ENCODE results near the gene PRKAR2B. TPM values are rescaled to one million over a fixed set of nuclear protein-coding genes. Genes with fewer than 3 reads are reported as not detected.

The PRKAR2B gene
- total and polyA plus RNA-seq, 2 experiments from 2014 or later, result 48.8 to 50.6 TPM

- TF ChIP-seq ZNF462 (CRISPR knock-in tag; IDR thresholded peaks at IDR 0.05), result no peak
Measured at GRCh38 chr7:107034553-107034952, 10.0 kb upstream of the PRKAR2B start (continued).

- no peak for DNase-seq (ENCODE audit: low spot score)
- H3K4me2 ChIP-seq, result no peak overlapping the region
- H2AFZ ChIP-seq, result no peak overlapping the region
- H3K4me1 ChIP-seq (ENCODE audit: insufficient read depth), result no peaks in the 10 kb centered on the region
- no peaks in the 10 kb centered on the region for H3K79me2 ChIP-seq (replicated peaks; ENCODE audit: insufficient read depth)
- H3K27ac ChIP-seq (ENCODE audit: low read depth), result no peak overlapping the region
- H3F3A ChIP-seq (replicated peaks; ENCODE audit: low read depth), result no peaks in the 10 kb centered on the region
- no peaks in the 10 kb centered on the region for H3K4me1 Mint-ChIP-seq
- H3K9me3 Mint-ChIP-seq, result peaks cover 2% of the 10 kb centered on the region; the same call in 1 of the 3 replicates
- H3K27ac Mint-ChIP-seq, result no peak overlapping the region
- 0 out of 2 replicates have a peak, but pooled peaks cover 3% of the 10 kb centered on the region for H3K36me3 ChIP-seq (ENCODE audit: insufficient read depth)
- H3K9me2 ChIP-seq (ENCODE audit: insufficient read depth), result no peaks in the 10 kb centered on the region; the same call in 1 of the 2 replicates
- TF ChIP-seq ETS1 (IDR thresholded peaks at IDR 0.05) (no peak), POLR2AphosphoS5 (IDR thresholded peaks at IDR 0.05; ENCODE audit: low read depth) (no peak), ZNF331 (CRISPR knock-in tag; IDR thresholded peaks at IDR 0.05; ENCODE audit: low read depth) (no peak), EZH2 (IDR thresholded peaks at IDR 0.05; ENCODE audit: low read depth, unreplicated experiment) (no peak), JUNB (IDR thresholded peaks at IDR 0.05; ENCODE audit: unreplicated experiment) (no peak), NANOG (IDR thresholded peaks at IDR 0.05; ENCODE audit: borderline replicate concordance) (no peak)
- TF ChIP-seq, protein P1, sequence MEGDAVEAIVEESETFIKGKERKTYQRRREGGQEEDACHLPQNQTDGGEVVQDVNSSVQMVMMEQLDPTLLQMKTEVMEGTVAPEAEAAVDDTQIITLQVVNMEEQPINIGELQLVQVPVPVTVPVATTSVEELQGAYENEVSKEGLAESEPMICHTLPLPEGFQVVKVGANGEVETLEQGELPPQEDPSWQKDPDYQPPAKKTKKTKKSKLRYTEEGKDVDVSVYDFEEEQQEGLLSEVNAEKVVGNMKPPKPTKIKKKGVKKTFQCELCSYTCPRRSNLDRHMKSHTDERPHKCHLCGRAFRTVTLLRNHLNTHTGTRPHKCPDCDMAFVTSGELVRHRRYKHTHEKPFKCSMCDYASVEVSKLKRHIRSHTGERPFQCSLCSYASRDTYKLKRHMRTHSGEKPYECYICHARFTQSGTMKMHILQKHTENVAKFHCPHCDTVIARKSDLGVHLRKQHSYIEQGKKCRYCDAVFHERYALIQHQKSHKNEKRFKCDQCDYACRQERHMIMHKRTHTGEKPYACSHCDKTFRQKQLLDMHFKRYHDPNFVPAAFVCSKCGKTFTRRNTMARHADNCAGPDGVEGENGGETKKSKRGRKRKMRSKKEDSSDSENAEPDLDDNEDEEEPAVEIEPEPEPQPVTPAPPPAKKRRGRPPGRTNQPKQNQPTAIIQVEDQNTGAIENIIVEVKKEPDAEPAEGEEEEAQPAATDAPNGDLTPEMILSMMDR (conservative IDR thresholded peaks at IDR 0.05; ENCODE audit: low read depth in 2 of 2), result no peak
- TF ChIP-seq, protein P2, sequence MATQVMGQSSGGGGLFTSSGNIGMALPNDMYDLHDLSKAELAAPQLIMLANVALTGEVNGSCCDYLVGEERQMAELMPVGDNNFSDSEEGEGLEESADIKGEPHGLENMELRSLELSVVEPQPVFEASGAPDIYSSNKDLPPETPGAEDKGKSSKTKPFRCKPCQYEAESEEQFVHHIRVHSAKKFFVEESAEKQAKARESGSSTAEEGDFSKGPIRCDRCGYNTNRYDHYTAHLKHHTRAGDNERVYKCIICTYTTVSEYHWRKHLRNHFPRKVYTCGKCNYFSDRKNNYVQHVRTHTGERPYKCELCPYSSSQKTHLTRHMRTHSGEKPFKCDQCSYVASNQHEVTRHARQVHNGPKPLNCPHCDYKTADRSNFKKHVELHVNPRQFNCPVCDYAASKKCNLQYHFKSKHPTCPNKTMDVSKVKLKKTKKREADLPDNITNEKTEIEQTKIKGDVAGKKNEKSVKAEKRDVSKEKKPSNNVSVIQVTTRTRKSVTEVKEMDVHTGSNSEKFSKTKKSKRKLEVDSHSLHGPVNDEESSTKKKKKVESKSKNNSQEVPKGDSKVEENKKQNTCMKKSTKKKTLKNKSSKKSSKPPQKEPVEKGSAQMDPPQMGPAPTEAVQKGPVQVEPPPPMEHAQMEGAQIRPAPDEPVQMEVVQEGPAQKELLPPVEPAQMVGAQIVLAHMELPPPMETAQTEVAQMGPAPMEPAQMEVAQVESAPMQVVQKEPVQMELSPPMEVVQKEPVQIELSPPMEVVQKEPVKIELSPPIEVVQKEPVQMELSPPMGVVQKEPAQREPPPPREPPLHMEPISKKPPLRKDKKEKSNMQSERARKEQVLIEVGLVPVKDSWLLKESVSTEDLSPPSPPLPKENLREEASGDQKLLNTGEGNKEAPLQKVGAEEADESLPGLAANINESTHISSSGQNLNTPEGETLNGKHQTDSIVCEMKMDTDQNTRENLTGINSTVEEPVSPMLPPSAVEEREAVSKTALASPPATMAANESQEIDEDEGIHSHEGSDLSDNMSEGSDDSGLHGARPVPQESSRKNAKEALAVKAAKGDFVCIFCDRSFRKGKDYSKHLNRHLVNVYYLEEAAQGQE (IDR thresholded peaks at IDR 0.05; ENCODE audit: unreplicated experiment), result no peak
- H3K27me3 Mint-ChIP-seq (ENCODE audit: insufficient read depth, low read depth, poor library complexity), result peaks cover 1% of the 10 kb centered on the region
- H3K36me3 Mint-ChIP-seq (ENCODE audit: low read depth), result no peaks in the 10 kb centered on the region
- ATAC-seq, result no peak
- no peaks in the 10 kb centered on the region for H3K27me3 ChIP-seq (ENCODE audit: insufficient read depth)
- H3K4me3 ChIP-seq, result no peak overlapping the region
- H3K4me3 Mint-ChIP-seq, result no peak overlapping the region
- H4K20me1 ChIP-seq (replicated peaks; ENCODE audit: insufficient read depth), result no peaks in the 10 kb centered on the region
Measured at GRCh38 chr7:107035446-107035845, 9.1 kb upstream of the PRKAR2B start.

Data from GM23338 (cell line).